Pancreas (tissue), 10 donors: ENCODE results near the gene SLC16A1. TPM values are rescaled to one million over a fixed set of nuclear protein-coding genes. Genes with fewer than 3 reads are reported as not detected.
"Not testable (repeated sequence)": the region's sequence is repeated elsewhere in the genome, so short reads cannot be mapped to it uniquely, and the experiment has no call there.

Source experiments
- ATAC-seq, 4 donors: fragments of 200-7000 bp; cut with Tn5 transposase; one replicate each; pipeline versions ENCODE4 v1.8.0 to v1.9.1; 2020; ENCODE audit warnings: mild to moderate bottlenecking in 4 of 4, moderate library complexity in 4 of 4
- DNase-seq, 6 donors: peaks; one replicate each; pipeline ENCODE4 v3.0.0-alpha.2; 2020
- FAIRE-seq: peaks from 2 replicates; lab custom pipeline; 2012; peaks lifted over from hg19 to GRCh38; lab: Jason Lieb, UNC
- H3K27ac ChIP-seq, 4 donors: fragments of 200-600 bp; sonication (generic); 1 replicate in 3 of 4; 2 replicates in 1 of 4; pipeline versions ENCODE4 v1.5.0 to v1.8.0; 2020
- H3K27me3 ChIP-seq, 4 donors: fragments of 200-600 bp; one replicate each; pipeline ENCODE4 v1.8.0; 2021
- H3K36me3 ChIP-seq, 3 donors: fragments of 200-600 bp; sonication (generic) in 1 of 3; one replicate each; pipeline versions ENCODE4 v1.5.0 to v1.8.0; 2020 to 2021
- H3K4me1 ChIP-seq, 3 donors: fragments of 200-600 bp; one replicate each; pipeline ENCODE4 v1.8.0; 2021
- H3K4me3 ChIP-seq, 4 donors: fragments of 200-600 bp; sonication (generic) in 2 of 4; one replicate each; pipeline versions ENCODE4 v1.5.0 to v1.8.0; 2020 to 2021
- H3K9me3 ChIP-seq, 4 donors: fragments of 200-600 bp; one replicate each; pipeline ENCODE4 v1.8.0; 2021
- CTCF ChIP-seq, 4 donors: fragments of 200-600 bp; sonication (generic) in 3 of 4; IDR thresholded peaks; one replicate each; pipeline versions ENCODE4 v1.5.0 to v1.8.0; 2021; ENCODE audit warnings: antibody characterized with exemption in 4 of 4
- WGBS, 2 donors: extraction: QIAGEN DNeasy Blood & Tissue Kit; methylation state at CpG; one replicate each; pipeline ENCODE4 v1.1.7; 2013; 5-methylcytosine and 5-hydroxymethylcytosine counted together
- intact Hi-C, 3 donors: fragments of 100-400 bp; cut with DNase I; formaldehyde crosslinking; loops; one replicate each; pipeline versions ENCODE4 v1.11.1 to v1.14.2; 2022
- polyA plus RNA-seq, 2 donors: library from polyadenylated mRNA; stranded (reverse); fragments of 200-250 nt; gene quantifications; one replicate each; pipeline ENCODE4 v1.2.3, GENCODE V29; 2013
- total RNA-seq, 6 donors: library from RNA; stranded (reverse); fragmentation: NEBNext Ultra II Directional in 4 of 6; extraction: Animal tissue kit (Norgen Biotek cat#: 25700) in 4 of 6; gene quantifications; one replicate each; pipeline versions ENCODE4 v1.2.1 to v1.2.4, GENCODE V29; 2021 to 2023
- donor health status: healthy with polysubstance abuse.
- donor health status: DM: no; HTN: no; CAD: no; lungs with moderate emphysema.
- donor health status: DM: no; HTN: no; CAD: no.
- donor health status: control.
- donor health status: control.
- donor health status: Bipolar disorder and iron deficiency.
- donor health status: DM: yes; HTN: yes; CAD: no.
- donor health status: DM: no; HTN: no; CAD: no.
- donor health status: DM: no; HTN: no; CAD: no.
- donor health status: DM: yes; HTN: yes; CAD: no.

Gene SLC16A1
- total and polyA plus RNA-seq, 8 donors: 0.42 to 5.2 (median 2.1) TPM

- WGBS, 2 donors: 79% methylated on average over 2 of the region's 2 CpGs
- H3K27ac ChIP-seq: no peak overlapping the region
- no peaks in the 10 kb centered on the region for H3K9me3 ChIP-seq
- no peak overlapping the region for H3K4me3 ChIP-seq
- no peaks in the 10 kb centered on the region for H3K4me1 ChIP-seq
- no peaks in the 10 kb centered on the region for H3K36me3 ChIP-seq
- DNase-seq: no peak
- ATAC-seq: no peak
- FAIRE-seq: no peak
- no peak for TF ChIP-seq CTCF (IDR thresholded peaks at IDR 0.05)
- intact Hi-C loops: no loop called here
- no peaks in the 10 kb centered on the region for H3K27me3 ChIP-seq
Observed at GRCh38 chr1:112982328-112982727, 26.3 kb upstream of the SLC16A1 start.

GRCh38 chr1:112981834-112982233, 25.8 kb upstream of the SLC16A1 start:
- H3K4me3 ChIP-seq, H3K27me3 ChIP-seq, H3K9me3 ChIP-seq, DNase-seq, FAIRE-seq, intact Hi-C loops, ATAC-seq, H3K36me3 ChIP-seq, H3K4me1 ChIP-seq, H3K27ac ChIP-seq: not testable (repeated sequence)
- 91 to 94% methylated on average over 8 of the region's 8 CpGs for WGBS, 2 donors

GRCh38 chr1:112981426-112981825, 25.4 kb upstream of the SLC16A1 start:
- no peak for DNase-seq
- no peak for FAIRE-seq
- H3K4me3 ChIP-seq: no peak overlapping the region
- H3K27me3 ChIP-seq: no peaks in the 10 kb centered on the region
- no peak overlapping the region for H3K27ac ChIP-seq
- 95 to 100% methylated on average over 1 of the region's 1 CpG for WGBS, 2 donors
- no peaks in the 10 kb centered on the region for H3K36me3 ChIP-seq
- no peak for TF ChIP-seq CTCF (IDR thresholded peaks at IDR 0.05)
- ATAC-seq: no peak
- no peaks in the 10 kb centered on the region for H3K4me1 ChIP-seq
- no peaks in the 10 kb centered on the region for H3K9me3 ChIP-seq
- intact Hi-C loops: no loop called here

GRCh38 chr1:112975336-112975735, 19.3 kb upstream of the SLC16A1 start:
- Histone ChIP-seq H3K4me3 (no peak overlapping the region), H3K27ac (no peak overlapping the region), H3K9me3 (no peaks in the 10 kb centered on the region), H3K36me3 (no peaks in the 10 kb centered on the region), H3K27me3 (no peaks in the 10 kb centered on the region), H3K4me1 (no peaks in the 10 kb centered on the region)
- 83 to 85% methylated on average over 5 of the region's 5 CpGs for WGBS, 2 donors
- no peak for ATAC-seq
- DNase-seq: no peak
- no peak for TF ChIP-seq CTCF (IDR thresholded peaks at IDR 0.05)
- no peak for FAIRE-seq
- intact Hi-C loops: no loop called here

- Histone ChIP-seq H3K4me3 (no peak overlapping the region), H3K9me3 (no peaks in the 10 kb centered on the region), H3K27ac (no peak overlapping the region), H3K36me3 (no peaks in the 10 kb centered on the region), H3K4me1 (no peaks in the 10 kb centered on the region), H3K27me3 (no peaks in the 10 kb centered on the region)
- FAIRE-seq (no peak), ATAC-seq (no peak), DNase-seq (no peak)
- intact Hi-C loops: no loop called here
- 25 to 43% methylated on average over 1 of the region's 1 CpG for WGBS, 2 donors
- TF ChIP-seq CTCF (IDR thresholded peaks at IDR 0.05): no peak
Observed at GRCh38 chr1:112974646-112975045, 18.6 kb upstream of the SLC16A1 start.
